NT2/D1 (cell line): ENCODE measurements around the gene AOPEP.

Source experiments
- YY1 ChIP-seq: IDR thresholded peaks from 2 replicates; pipeline ENCODE4 v1.6.1; 2011; ENCODE audit not compliant: insufficient read length, insufficient read depth
- ZNF274 ChIP-seq: IDR thresholded peaks from 2 replicates; pipeline ENCODE4 v1.6.1; 2011; ENCODE audit warnings: mild to moderate bottlenecking, low read depth, low read length

GRCh38 chr9:94725293-94725692 lies 1.2 kb upstream of the AOPEP start:
- TF ChIP-seq ZNF274 (no peak), YY1 (no peak)
